GM21786 (cell line): Measurements from ENCODE around the gene KCNJ6.
"Not testable (repeated sequence)": the region's sequence is repeated elsewhere in the genome, so short reads cannot be mapped to it uniquely, and the experiment has no call there.

Experiments
- ATAC-seq: cut with Tn5 transposase; IDR thresholded peaks from one replicate; pipeline ENCODE4 v1.9.1; 2021; ENCODE audit not compliant: unreplicated experiment

Gene KCNJ6

DNA sequence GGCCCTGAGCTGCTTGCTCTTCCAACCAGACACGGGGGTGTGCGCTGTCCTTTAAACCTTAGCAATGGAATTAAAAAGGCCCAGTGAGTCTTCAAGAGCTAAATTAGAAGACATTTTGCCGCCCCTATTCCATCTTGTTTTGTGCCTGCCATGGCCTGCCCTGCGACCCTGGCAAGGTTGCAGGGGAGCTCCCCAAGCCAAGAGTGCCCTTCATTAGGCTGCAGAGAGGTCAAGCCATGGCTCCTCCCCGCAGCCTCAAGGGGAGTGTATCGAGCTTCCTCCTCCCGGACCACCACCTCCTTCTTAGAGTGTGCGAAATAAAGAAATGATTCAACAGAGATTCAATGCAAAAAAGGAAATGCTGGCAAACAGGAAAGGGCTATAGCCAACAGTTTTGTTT is 293.5 kb downstream of the KCNJ6 start:
- ATAC-seq, result no peak

GRCh38 chr21:37620401-37620800 is 295.9 kb downstream of the KCNJ6 start:
- no peak for ATAC-seq

GRCh38 chr21:37619464-37619974 is 296.7 kb downstream of the KCNJ6 start:
- no peak for ATAC-seq

- no peak for ATAC-seq
Observed at GRCh38 chr21:37618081-37618480, 298.2 kb downstream of the KCNJ6 start.

DNA sequence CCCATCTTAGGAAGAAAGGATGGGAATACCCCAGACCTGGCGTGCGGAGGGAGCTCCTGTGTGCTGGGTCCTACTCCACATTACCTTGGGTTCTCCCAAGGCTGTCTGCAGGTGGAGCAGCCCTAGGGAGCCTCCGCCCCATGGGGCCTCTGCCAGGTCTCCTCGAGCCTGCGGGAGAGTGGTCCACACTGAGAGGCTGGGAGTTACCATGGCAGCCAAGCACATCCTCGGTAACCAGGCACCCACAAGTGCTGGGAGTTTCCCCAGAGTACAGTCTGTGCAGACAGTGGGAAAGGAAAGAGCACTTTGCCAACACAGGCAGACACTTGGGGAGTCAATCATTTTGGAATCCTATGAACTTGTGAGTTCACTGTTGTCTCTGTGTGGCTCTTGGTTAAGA is 300.3 kb downstream of the KCNJ6 start:
- no peak for ATAC-seq

DNA sequence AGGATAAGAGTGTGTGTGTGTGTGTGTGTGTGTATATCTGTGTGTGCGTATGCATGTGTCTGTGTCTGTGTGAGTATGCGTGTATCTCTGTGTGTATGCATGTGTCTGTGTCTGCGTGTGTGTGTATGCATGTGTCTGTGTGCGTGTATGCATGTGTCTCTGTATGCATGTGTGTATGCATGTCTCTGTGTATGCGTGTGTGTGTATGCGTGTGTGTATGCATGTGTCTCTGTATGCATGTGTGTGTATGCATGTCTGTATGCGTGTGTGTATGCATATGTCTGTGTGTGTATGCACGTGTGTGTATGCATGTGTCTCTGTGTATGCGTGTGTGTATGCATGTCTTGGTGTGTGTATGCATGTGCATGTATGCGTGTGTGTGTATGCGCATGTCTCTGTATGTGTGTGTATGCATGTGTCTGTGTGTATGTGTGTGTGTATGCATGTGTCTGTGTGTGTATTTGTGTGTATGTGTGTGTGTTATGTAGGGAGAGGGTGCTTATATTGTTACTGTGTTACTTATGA is 301.8 kb downstream of the KCNJ6 start:
- ATAC-seq, result no peak

- ATAC-seq, result no peak
Observed at GRCh38 chr21:37607081-37607480, 309.2 kb downstream of the KCNJ6 start.

DNA sequence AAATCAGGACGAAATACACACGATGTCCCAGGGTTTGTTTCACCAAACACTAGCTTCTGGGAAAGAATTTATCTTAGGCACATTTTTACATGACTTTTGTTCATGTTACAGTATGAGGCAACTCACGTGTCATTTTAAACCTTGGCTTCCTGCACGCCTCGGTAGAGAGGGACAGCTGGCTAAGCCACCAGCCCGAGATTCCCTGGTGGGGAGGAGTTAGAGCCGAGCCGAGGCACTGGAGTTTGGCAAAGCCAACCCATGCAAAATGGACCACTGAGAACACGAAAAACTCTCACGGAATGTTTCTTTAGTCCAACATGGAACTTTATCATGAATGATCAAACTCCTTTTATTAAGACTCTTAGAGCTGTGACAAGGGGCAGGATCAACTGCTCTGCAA is 309.7 kb downstream of the KCNJ6 start:
- ATAC-seq, result no peak

DNA sequence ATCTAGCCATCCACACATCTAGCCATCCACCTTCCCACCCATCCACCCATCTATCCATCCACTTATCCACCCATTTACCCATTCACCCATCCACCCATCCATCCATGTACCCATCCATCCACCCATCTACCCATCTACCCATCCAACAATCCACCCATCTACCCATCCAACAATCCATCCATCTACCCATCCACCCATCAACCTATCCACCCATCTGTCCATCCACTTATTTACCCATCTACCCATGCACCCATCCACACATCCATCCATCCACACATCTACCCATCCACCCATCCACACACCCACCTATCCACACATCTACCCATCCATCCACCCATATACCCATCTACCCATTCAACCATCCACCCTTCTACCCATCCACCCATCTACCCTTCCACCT is 311.3 kb downstream of the KCNJ6 start:
- no peak for ATAC-seq

DNA sequence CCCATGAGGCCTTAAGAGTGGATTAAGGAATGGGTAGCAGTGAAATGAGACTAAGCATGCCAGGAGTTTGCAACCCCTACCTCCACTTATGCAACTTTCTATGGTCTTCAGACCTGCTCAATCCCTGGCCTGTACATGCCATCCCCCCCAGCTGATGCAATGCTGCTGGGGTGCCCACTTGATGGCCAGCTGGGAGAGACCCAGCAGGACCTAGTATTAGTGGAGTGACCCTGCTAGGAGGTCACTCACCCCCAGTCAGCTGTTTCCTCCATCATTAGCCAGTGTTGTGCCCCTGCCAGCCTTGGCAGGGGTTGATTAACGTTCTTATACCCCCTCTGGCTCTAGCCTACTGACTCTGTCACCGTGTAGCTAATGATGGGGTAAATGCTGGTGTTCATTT is 313.1 kb downstream of the KCNJ6 start:
- no peak for ATAC-seq

DNA sequence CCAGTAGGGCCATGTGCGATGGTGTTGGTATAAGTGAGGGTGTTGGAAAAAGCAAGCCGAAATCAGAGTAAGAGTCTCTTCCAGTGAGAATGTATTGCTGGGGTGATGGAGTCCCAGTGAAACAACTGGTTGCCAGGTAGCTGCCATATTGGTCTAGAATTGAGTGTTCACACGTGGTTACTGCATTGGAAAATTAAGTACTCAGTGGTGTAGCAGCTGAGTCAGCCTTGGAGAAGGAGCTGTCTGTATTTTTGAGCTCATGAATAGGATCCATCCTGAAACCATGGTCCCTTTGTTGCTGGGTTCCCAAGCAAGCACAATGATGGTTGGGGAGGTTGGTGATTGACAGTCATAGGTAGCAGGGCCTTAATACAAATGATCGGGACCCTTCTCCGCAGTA is 314.3 kb downstream of the KCNJ6 start:
- ATAC-seq, result no peak

DNA sequence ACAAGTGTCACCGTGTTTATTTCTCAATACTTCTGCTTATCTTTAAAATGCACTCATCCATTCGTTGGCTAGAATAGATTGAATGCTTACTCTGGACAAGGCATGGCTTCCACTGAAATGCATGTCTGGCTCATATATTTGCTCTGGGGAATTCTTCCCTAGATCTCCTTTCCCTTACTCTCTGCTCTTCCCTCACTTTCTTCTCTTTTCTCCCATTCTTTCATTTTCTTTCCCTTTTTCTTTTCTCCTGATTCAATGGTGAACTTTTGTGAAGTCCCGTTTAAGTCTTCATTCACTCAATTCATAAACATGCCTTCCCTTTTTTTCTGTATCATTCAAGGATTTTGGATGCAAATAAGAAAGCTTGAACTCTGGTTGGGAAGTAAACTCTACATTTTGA is 315.2 kb downstream of the KCNJ6 start:
- ATAC-seq, result no peak

DNA sequence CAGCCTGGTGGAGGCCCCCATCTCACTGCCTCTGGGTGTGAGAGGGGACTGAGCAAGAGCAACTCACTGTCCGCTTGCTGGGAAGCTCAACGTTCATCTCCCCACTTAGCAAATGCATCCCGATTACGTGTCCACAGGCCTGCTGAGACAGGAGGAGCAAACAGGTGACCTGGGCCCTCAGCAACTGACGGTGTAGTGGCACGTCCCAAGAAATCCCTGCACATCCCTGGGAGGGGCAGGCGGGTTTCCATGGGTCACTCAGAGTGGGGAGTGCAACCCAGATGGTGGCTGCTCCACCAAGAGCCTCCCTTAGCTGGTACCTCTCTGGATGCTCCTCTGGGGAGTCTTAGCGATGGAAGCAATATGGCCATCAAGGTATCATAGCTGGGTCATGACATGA is 320.3 kb downstream of the KCNJ6 start:
- ATAC-seq, result no peak

- ATAC-seq, result no peak
Observed at GRCh38 chr21:37594472-37594951, 321.7 kb downstream of the KCNJ6 start.

- no peak for ATAC-seq
Observed at GRCh38 chr21:37593740-37594471, 322.4 kb downstream of the KCNJ6 start.

DNA sequence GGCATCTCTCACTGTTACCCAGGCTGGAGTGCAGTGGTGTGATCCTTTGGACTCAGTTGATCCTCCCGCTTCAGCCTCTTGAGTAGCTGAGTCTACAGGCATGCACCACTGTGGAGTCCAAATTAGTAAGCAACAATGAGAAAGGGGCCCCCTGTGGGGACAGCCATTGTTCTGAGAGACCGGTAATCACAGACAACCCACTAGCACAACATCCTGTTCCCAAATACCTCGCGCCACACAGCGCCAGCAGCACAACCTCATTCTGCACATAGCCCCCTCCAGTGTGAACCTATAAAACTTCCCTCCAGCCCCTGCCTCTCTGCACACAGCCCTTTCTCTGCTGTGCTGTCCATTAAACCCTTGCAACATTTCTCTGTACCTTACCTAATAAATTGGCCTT is 323.2 kb downstream of the KCNJ6 start:
- no peak for ATAC-seq

GRCh38 chr21:37592496-37592895 is 323.8 kb downstream of the KCNJ6 start:
- no peak for ATAC-seq

GRCh38 chr21:37591994-37592393 is 324.3 kb downstream of the KCNJ6 start:
- ATAC-seq, result not testable (repeated sequence)

DNA sequence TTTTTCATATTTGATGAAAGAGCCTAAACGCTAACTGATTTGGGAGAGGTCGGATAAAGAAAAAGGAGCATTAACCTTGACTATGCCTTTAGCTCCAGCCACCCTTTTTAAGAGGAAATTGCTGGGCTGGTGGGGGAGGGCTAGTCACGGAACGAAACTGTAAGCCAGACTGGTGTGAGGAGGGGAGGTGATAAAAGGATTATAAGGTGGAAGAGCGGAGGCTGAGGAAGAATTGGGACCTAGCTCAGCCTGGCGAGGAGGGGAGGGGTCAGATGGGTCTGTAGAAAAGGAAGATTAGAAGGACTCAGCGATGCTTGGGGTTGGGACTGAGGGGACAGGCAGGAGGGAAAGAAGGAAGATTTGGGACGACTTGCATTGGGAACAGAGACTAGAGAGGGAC is 325.4 kb downstream of the KCNJ6 start:
- ATAC-seq, result not testable (repeated sequence)

DNA sequence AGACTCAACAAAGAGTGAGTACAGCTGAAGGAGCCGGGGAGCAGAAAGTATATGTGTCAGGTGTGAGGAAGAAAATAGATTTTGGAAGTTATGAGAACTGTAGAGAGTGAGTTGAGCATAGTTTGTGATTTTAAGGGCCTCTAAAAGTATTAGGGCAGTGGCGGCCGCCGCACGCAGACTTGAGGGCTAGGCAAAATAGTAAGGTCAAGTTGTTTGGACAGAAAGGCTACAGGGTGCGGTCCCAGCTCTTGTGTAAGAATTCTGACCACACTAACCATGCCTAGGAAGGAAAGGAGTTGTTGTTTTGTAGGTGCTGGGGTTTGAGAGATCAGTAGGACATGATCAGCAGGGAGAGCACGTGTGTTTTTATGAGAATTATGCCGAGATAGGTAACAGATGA is 327.6 kb downstream of the KCNJ6 start:
- not testable (repeated sequence) for ATAC-seq

DNA sequence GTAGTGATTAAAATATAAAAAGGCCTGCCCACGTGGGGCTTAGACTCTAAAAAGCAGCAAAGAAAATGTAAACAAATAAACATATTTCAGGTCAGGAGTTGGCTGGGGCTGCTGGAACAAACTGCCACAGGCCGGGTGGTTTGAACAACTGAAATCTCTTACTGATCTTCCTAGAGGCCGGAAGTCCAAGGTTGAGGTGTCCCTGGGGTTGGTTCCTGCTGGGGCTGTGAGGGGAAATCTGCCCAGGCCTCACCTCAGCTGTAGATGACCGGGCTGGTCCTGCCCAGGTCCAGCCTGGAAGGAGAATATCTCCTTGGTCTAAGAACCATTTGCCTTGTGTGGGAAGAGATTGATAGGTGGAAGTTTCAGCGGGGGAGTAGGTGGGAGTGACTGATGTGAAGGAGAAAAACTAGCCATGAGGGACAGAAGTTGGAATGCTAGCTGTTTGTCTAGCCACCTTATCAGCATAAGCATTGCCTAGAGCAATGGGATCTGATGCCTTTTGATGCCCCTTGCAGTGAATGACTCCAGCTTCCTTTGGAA is 328.6 kb downstream of the KCNJ6 start:
- no peak for ATAC-seq

GRCh38 chr21:37587203-37587602 is 329.1 kb downstream of the KCNJ6 start:
- ATAC-seq, result no peak
